Breast epithelium (tissue), 3 donors: ENCODE measurements around the gene COL11A1.

Experiments used
- POLR2AphosphoS5 ChIP-seq, 3 donors: sonication (generic); formaldehyde crosslinking; IDR thresholded peaks; one replicate each; pipeline ENCODE4 v1.6.1; 2017; ENCODE audit warnings: antibody characterized with exemption in 3 of 3
- TF ChIP-seq, protein P1 (sequence below), 3 donors: fragments of 450-650 bp; IDR thresholded peaks; one replicate each; pipeline ENCODE4 v1.5.1; 2016 to 2017; ENCODE audit warnings: antibody characterized with exemption in 3 of 3, mild to moderate bottlenecking in 3 of 3, moderate library complexity in 3 of 3

DNA sequence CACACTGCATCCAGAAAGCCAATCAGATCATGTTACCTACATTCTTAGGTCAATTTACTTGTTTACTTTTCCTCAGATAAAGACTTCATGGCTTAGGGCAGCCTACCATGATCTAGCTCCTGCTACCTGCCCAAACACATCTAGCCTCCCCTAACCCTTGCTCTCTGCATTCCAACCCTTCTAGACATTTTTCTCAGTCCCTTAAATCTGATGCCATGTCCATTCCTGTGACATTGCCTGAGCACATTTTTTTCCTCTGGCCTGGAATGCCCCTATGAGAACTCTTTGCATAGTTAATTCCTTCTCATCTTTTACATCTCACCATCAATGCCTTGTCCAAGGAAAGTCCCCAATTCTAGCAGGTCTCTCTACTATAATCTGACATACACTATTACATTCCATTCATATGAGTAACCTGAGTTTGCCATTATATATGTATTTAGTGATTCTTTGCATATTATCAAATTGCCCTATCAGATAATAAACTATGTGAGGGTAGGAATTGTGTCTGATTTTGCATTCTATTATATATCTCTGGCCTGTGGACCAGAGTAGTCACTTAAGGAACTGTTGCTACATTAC, 166.9 kb downstream of the COL11A1 start:
- TF ChIP-seq, protein P1, sequence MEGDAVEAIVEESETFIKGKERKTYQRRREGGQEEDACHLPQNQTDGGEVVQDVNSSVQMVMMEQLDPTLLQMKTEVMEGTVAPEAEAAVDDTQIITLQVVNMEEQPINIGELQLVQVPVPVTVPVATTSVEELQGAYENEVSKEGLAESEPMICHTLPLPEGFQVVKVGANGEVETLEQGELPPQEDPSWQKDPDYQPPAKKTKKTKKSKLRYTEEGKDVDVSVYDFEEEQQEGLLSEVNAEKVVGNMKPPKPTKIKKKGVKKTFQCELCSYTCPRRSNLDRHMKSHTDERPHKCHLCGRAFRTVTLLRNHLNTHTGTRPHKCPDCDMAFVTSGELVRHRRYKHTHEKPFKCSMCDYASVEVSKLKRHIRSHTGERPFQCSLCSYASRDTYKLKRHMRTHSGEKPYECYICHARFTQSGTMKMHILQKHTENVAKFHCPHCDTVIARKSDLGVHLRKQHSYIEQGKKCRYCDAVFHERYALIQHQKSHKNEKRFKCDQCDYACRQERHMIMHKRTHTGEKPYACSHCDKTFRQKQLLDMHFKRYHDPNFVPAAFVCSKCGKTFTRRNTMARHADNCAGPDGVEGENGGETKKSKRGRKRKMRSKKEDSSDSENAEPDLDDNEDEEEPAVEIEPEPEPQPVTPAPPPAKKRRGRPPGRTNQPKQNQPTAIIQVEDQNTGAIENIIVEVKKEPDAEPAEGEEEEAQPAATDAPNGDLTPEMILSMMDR (IDR thresholded peaks at IDR 0.05) = no peak
- TF ChIP-seq POLR2AphosphoS5 (IDR thresholded peaks at IDR 0.05) = no peak
